Neuronal stem cell (in vitro differentiated cells): ENCODE measurements around the gene TLR8.

Source experiments
- DNase-seq: peaks from one replicate; pipeline ENCODE4 v3.0.0-alpha.2; 2013; ENCODE audit warnings: low spot score
- H2AFZ ChIP-seq: one replicate; pipeline ENCODE4 v1.6.1; 2013; ENCODE audit warnings: mild to moderate bottlenecking, low read length, inconsistent platforms
- H2AK5ac ChIP-seq: 2 replicates; pipeline ENCODE4 v1.6.1; 2013; ENCODE audit warnings: low read depth, mild to moderate bottlenecking, inconsistent platforms, low read length, moderate library complexity, mixed read lengths
- H2BK120ac ChIP-seq: 2 replicates; pipeline ENCODE4 v1.6.1; 2013; ENCODE audit warnings: low read depth, mild to moderate bottlenecking, inconsistent platforms, low read length, moderate library complexity, mixed read lengths
- H2BK12ac ChIP-seq: one replicate; pipeline ENCODE4 v1.6.1; 2013; ENCODE audit warnings: low read length, inconsistent platforms
- H2BK15ac ChIP-seq: 2 replicates; pipeline ENCODE4 v1.6.1; 2013; ENCODE audit warnings: mild to moderate bottlenecking, low read length, inconsistent platforms, mixed read lengths
- H2BK5ac ChIP-seq: one replicate; pipeline ENCODE4 v1.6.1; 2013; ENCODE audit warnings: inconsistent platforms, mild to moderate bottlenecking, low read length, moderate library complexity
- H3K14ac ChIP-seq: one replicate; pipeline ENCODE4 v1.6.1; 2013; ENCODE audit warnings: low read length, inconsistent platforms
- H3K18ac ChIP-seq: 2 replicates; pipeline ENCODE4 v1.6.1; 2013; ENCODE audit warnings: low read length, inconsistent platforms
- H3K23ac ChIP-seq: 2 replicates; pipeline ENCODE4 v1.6.1; 2013; ENCODE audit warnings: low read depth, mild to moderate bottlenecking, mixed read lengths, low read length, inconsistent platforms; ENCODE audit not compliant: poor library complexity
- H3K27ac ChIP-seq: replicated peaks from 3 replicates; pipeline ENCODE4 v1.5.1; 2013; ENCODE audit warnings: low read length, inconsistent platforms
- H3K27me3 ChIP-seq, 3 experiments: 2 replicates each; pipeline ENCODE4 v1.6.1; 2013; ENCODE audit warnings: low read length in 3 of 3, mild to moderate bottlenecking in 2 of 3, inconsistent platforms in 1 of 3, low read depth in 1 of 3, mixed read lengths in 1 of 3, moderate library complexity in 1 of 3; ENCODE audit not compliant: control insufficient read depth in 3 of 3, insufficient read depth in 3 of 3
- H3K36me3 ChIP-seq, 2 donors: replicated peaks in 1 of 2; 2 replicates each; pipeline ENCODE4 v1.6.1; 2013; ENCODE audit warnings: low read length in 2 of 2; ENCODE audit not compliant: control insufficient read depth in 2 of 2, insufficient read depth in 2 of 2
- H3K4ac ChIP-seq: 2 replicates; pipeline ENCODE4 v1.6.1; 2013; ENCODE audit warnings: inconsistent platforms, mild to moderate bottlenecking, low read length, moderate library complexity
- H3K4me1 ChIP-seq, 2 donors: 1 replicate in 1 of 2; 2 replicates in 1 of 2; pipeline ENCODE4 v1.6.1; 2013; ENCODE audit warnings: low read length in 2 of 2, low read depth in 1 of 2; ENCODE audit not compliant: control insufficient read depth in 2 of 2, insufficient read depth in 1 of 2
- H3K4me2 ChIP-seq: one replicate; pipeline ENCODE4 v1.6.1; 2013; ENCODE audit warnings: mild to moderate bottlenecking, low read length, inconsistent platforms; ENCODE audit not compliant: insufficient read depth, poor library complexity, severe bottlenecking
- H3K4me3 ChIP-seq, 2 donors: 2 replicates each; pipeline ENCODE4 v1.5.1; 2013; ENCODE audit warnings: low read length in 2 of 2, mild to moderate bottlenecking in 2 of 2, inconsistent platforms in 1 of 2, moderate library complexity in 1 of 2
- H3K79me1 ChIP-seq: one replicate; pipeline ENCODE4 v1.6.1; 2013; ENCODE audit warnings: low read depth, mild to moderate bottlenecking, inconsistent platforms, low read length, moderate library complexity
- H3K9ac ChIP-seq: one replicate; pipeline ENCODE4 v1.6.1; 2013; ENCODE audit warnings: mild to moderate bottlenecking, low read depth, low read length, inconsistent platforms; ENCODE audit not compliant: poor library complexity
- H3K9me3 ChIP-seq, 2 donors: replicated peaks in 1 of 2; 2 replicates each; pipeline versions ENCODE3 to v1.6.1; 2013; ENCODE audit warnings: low read length in 2 of 2, mild to moderate bottlenecking in 2 of 2, inconsistent platforms in 1 of 2, low read depth in 1 of 2, mixed read lengths in 1 of 2, moderate library complexity in 1 of 2; ENCODE audit not compliant: control insufficient read depth in 2 of 2, insufficient read depth in 1 of 2
- H4K8ac ChIP-seq: one replicate; pipeline ENCODE4 v1.6.1; 2013; ENCODE audit warnings: low read depth, mild to moderate bottlenecking, inconsistent platforms, low read length, moderate library complexity
- H4K91ac ChIP-seq: one replicate; pipeline ENCODE4 v1.6.1; 2013; ENCODE audit warnings: low read length, low read depth, mild to moderate bottlenecking, inconsistent platforms; ENCODE audit not compliant: poor library complexity
- WGBS, 2 donors: extraction: QIAGEN DNeasy Blood & Tissue Kit; methylation state at CpG; one replicate each; pipeline ENCODE4 v1.1.7; 2013; ENCODE audit warnings: missing lambda C conversion rate in 2 of 2, mixed read lengths in 1 of 2; ENCODE audit not compliant: insufficient read length in 2 of 2, insufficient replicate concordance in 1 of 2; ENCODE audit errors: extremely low coverage in 2 of 2; 5-methylcytosine and 5-hydroxymethylcytosine counted together

TLR8 gene

DNA sequence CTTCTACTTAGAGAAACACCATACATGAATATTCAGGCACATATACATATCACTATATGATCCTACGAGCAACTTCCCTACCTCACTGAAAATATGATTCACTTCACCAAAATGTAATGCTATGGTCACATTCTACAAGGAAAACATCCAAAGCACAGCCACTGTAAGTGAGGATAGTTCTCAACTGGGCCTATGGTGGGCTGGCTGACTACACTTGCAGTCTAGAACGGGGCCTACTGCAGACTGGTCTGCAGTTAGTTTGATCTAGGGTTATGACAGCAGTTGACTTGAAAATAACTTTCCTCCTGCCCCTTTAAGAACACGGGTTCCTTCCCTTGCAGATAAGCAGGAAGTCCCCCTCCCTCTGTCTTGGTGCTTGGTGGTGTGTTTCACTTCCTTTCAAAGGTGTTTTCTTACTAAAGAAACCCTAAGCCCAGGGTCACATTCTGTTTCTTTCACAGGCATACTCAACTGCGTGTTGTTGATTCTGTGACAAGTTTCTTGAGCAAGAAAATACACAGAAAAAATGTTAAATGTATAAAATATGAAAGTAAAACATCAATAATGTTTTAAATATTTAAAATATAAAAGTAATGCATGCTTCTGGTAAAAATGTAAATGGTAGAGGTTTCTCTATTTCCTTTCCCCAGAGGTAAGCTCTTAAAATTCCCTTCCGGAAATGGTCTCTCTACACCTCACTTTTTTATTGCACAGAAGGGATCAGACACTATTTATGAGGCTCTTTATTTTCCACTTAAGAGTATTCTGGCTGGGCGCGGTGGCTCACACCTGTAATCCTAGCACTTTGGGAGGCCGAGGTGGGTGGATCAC, 50.5 kb downstream of the TLR8 start:
- Histone ChIP-seq H4K91ac (no peak overlapping the region), H3K14ac (no peak overlapping the region), H3K23ac (no peak overlapping the region), H3K4ac (no peak overlapping the region), H3K9ac (no peak overlapping the region), H3K4me3 (no peak overlapping the region), H2BK12ac (no peak overlapping the region), H3K4me1 (peaks cover 0 to 2% of the 10 kb centered on the region in 2 donors), H3K27me3 (no peaks in the 10 kb centered on the region), H3K36me3 (no peaks in the 10 kb centered on the region), H2AK5ac (no peak overlapping the region), H2BK15ac (no peak overlapping the region), H2AFZ (peak overlapping the region; percentile 78), H3K27ac (no peak overlapping the region), H2BK120ac (no peak overlapping the region), H3K4me2 (no peak overlapping the region), H3K9me3 (no peaks in the 10 kb centered on the region), H3K79me1 (no peaks in the 10 kb centered on the region), H4K8ac (no peak overlapping the region), H3K18ac (no peak overlapping the region), H2BK5ac (no peak overlapping the region)
- no CpG with 5 or more reads among the region's 8 CpGs for WGBS, 2 donors
- no peak for DNase-seq

DNA sequence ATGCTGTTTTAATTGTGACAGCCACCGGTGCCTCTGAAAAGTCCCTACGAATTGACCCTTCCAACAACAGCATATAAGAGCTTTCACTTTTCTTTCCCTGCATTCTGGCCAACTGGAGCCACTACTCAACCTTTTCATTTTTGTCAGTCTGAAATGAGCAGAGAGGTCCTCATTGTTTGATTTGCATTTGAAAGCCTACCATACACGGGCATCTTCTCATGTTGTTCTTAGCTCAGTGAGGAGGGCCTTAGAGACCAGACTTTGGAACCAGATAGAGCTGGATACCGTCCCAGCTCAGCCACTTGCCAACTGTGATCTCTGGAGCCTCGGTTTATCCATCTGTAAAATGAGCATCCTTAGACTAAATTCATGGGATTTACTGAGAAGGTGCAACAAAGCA, 51.6 kb downstream of the TLR8 start:
- H2BK15ac ChIP-seq: no peak overlapping the region
- H3K18ac ChIP-seq: no peak overlapping the region
- H3K27me3 ChIP-seq: no peaks in the 10 kb centered on the region
- no peak for DNase-seq
- no peak overlapping the region for H3K4ac ChIP-seq
- H3K36me3 ChIP-seq: no peaks in the 10 kb centered on the region
- H3K23ac ChIP-seq: no peak overlapping the region
- no peak overlapping the region for H3K27ac ChIP-seq
- H3K4me3 ChIP-seq: no peak overlapping the region
- no CpG with 5 or more reads among the region's 5 CpGs for WGBS, 2 donors
- H2AK5ac ChIP-seq: no peak overlapping the region
- H3K14ac ChIP-seq: no peak overlapping the region
- no peak overlapping the region for H2AFZ ChIP-seq
- H3K9me3 ChIP-seq: peaks cover 1 to 4% of the 10 kb centered on the region in 2 donors
- H3K4me1 ChIP-seq: peaks cover 0 to 2% of the 10 kb centered on the region in 2 donors
- H3K4me2 ChIP-seq: no peak overlapping the region
- no peak overlapping the region for H4K8ac ChIP-seq
- no peak overlapping the region for H3K9ac ChIP-seq
- no peak overlapping the region for H4K91ac ChIP-seq
- no peak overlapping the region for H2BK120ac ChIP-seq
- H2BK5ac ChIP-seq: no peak overlapping the region
- no peaks in the 10 kb centered on the region for H3K79me1 ChIP-seq
- H2BK12ac ChIP-seq: no peak overlapping the region

DNA sequence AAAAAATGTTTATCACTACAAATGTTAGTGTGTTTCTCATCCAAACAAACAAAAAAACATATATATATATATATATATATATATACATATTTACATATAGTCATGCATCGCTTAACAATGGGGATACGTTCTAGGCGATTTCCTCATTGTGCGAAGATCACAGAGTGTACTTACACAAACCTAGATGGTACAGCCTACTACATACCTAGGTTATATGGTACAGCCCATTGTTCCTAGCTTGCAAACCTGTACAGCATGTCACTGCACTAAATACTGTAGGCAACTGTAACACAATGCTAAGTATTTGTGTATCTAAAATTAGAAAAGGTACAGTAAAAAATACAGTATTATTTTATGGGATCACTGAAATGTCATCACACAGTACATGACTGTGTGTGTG, 52.0 kb downstream of the TLR8 start:
- Histone ChIP-seq H3K14ac (no peak overlapping the region), H3K9me3 (peaks cover 1 to 4% of the 10 kb centered on the region in 2 donors), H2BK5ac (no peak overlapping the region), H3K4ac (no peak overlapping the region), H3K27ac (no peak overlapping the region), H2BK15ac (no peak overlapping the region), H4K8ac (no peak overlapping the region), H2AFZ (no peak overlapping the region), H3K4me2 (no peak overlapping the region), H3K27me3 (no peaks in the 10 kb centered on the region), H4K91ac (no peak overlapping the region), H3K79me1 (no peaks in the 10 kb centered on the region), H2BK12ac (no peak overlapping the region), H3K9ac (no peak overlapping the region), H2BK120ac (no peak overlapping the region), H3K23ac (no peak overlapping the region), H2AK5ac (no peak overlapping the region), H3K4me1 (peaks cover 0 to 2% of the 10 kb centered on the region in 2 donors), H3K18ac (no peak overlapping the region), H3K36me3 (no peaks in the 10 kb centered on the region), H3K4me3 (no peak overlapping the region)
- no peak for DNase-seq
- WGBS, 2 donors: no CpG with 5 or more reads among the region's 4 CpGs

DNA sequence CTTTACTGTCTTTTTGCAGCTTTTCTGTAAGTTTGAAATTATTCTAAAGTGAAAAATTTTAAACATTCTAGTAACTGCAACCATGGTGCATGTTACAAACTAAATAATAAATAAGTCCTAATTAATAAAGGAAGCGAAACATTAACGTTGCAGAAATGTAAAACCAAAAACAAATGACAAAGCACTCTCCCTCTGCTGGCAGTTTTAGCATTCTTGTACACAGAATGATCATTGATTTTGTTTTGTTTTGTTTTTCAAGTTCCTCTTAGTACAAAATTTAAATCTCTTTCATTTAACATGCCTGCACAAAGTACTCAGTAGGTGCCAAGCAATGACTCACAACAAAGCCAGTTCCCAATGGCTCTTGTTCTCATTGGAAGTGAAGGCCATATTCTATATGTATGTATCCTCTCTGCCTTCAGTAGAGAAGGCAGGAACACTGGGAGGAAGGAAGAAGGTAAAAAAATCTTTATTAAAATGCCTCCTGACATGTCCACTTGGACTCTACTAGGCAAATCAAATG, 54.8 kb downstream of the TLR8 start:
- Histone ChIP-seq H2BK12ac (no peak overlapping the region), H3K79me1 (no peaks in the 10 kb centered on the region), H2AFZ (no peak overlapping the region), H3K36me3 (no peaks in the 10 kb centered on the region), H2AK5ac (no peak overlapping the region), H2BK120ac (no peak overlapping the region), H3K4me2 (no peak overlapping the region), H3K9ac (no peak overlapping the region), H3K27ac (no peak overlapping the region), H3K4me3 (no peak overlapping the region), H3K14ac (no peak overlapping the region), H3K4ac (no peak overlapping the region), H3K27me3 (no peaks in the 10 kb centered on the region), H2BK15ac (no peak overlapping the region), H2BK5ac (no peak overlapping the region), H4K91ac (no peak overlapping the region), H3K18ac (no peak overlapping the region), H3K9me3 (peaks cover 1 to 4% of the 10 kb centered on the region in 2 donors), H3K23ac (no peak overlapping the region), H4K8ac (no peak overlapping the region), H3K4me1 (peaks cover 0 to 2% of the 10 kb centered on the region in 2 donors)
- no CpG with 5 or more reads among the region's 2 CpGs for WGBS, 2 donors
- no peak for DNase-seq
